Activated naive CD4-positive, alpha-beta T cell treated with anti-CD3 and anti-CD28 coated beads, Interleukin-2, amount 50 U/mL, for 16 hours (primary cell): ENCODE results near the gene PLCG1.
A peak's percentile ranks its signal among the peaks of the same experiment; 100 is the strongest.

ENCODE experiments used
- DNase-seq: peaks from one replicate; pipeline ENCODE4 v3.0.0-alpha.2; 2020

PLCG1 gene

DNA sequence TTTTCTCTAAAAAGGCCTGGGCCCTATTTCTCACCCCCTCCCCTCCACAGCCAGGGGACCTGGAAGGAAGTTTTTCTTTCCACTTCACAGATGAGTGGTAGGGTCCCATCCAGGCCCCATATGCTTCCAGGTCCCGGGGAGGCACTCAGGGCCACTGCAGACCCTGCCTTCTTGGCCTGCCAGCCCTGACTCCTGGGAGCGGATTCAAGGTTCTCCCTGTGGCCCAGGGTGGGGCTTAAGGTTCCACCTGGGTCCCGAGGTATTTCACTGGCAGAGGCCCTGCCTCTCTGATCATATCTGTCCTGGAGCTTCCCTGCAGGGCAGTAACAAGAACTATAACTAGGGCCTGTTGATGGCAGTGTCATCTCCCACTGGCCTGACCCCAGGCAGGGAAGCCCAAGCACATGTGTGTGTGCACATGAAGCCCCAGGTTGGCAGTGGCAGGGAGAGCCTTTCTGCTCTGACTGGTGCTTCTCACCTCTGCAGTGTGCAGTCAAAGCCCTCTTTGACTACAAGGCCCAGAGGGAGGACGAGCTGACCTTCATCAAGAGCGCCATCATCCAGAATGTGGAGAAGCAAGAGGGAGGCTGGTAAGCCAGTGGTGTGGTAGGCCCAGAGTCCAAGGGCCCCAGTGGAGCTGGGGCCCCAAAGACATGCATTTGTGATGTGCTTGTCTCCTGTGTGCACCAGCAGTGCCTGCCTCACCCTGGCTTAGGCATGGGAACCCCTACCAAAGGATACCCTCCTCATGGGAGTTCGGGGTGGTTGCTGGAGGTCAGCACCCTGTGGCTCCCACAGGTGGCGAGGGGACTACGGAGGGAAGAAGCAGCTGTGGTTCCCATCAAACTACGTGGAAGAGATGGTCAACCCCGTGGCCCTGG, 31.2 kb downstream of the PLCG1 start:
- DNase-seq, result no peak

DNA sequence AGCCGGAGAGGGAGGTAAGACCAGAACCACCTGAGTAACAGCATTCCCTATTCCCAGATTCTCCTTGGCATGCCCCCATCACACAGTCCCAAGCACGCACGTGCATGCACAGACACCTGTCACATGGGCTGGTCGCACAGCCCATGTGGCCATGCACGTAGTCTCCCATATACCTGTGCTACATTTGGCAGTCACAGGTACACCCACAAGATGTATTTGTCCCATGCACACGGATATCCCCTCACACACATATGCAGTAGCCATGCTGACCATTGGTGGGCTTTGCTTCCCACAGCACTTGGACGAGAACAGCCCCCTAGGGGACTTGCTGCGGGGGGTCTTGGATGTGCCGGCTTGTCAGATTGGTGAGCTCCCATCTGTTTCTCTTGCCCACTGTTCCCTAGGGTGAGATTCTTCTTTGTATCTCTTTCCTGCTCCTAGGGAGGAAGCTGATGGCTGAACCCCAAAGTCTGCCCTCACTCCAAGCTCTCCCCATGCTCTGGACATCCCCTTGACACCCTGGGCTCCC, 31.9 kb downstream of the PLCG1 start:
- DNase-seq, result peak; percentile 4

DNA sequence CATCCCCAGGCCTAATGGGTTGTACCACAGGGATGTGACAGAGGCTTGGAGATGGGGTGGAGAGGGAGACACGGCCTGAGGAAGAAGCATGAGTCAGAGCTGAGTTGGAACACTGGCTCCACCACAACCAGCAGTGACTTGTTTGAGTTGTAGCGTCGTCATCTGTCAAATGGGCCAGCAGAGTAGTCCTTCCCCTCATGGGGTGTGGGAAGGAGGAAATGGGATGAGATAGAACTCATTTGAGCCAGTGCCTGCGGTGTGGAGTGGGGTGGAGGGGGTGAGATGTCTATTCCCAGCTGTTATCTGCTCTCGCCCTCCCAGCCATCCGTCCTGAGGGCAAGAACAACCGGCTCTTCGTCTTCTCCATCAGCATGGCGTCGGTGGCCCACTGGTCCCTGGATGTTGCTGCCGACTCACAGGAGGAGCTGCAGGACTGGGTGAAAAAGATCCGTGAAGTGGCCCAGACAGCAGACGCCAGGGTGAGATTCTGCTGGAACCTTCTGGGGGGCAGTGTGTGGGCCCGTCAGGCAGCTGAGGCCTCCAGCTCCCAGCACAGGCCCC, 32.5 kb downstream of the PLCG1 start:
- DNase-seq, result peak; percentile 2

DNA sequence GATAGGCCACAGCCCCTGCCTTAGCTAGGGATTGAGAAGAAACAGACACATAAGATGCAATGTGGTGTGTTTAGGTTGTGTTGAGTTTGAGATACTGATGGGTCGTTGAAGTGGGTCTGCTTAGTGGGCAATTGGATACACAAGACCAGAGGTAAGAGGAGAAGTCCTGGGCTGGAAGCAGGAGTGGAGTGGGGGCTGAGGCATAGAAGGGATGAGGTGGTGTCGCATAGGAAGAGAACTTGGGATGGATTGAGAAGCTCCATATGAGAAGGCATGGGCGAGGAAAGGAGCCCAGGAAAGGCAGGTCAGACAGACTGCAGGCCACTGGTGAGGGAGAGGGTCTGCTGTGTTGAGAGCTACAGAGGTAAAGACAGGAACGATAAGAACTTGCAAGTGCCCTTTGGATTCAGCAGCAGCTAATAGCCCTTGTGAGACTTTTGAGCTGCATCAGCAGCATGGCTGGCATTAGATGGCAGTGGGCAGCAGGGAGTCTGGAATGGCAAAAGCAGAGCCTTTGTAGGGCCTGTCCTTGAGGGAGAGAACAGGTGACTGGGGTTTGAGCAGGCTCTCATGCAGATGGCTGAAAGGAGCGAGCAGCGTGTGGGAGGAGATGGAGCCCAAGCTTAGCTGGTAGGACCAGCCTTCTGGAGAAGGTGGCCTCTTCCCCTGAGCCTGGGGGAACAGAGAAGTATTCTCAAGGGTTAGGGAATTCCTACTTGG, 33.2 kb downstream of the PLCG1 start:
- DNase-seq, result peak; percentile 4

DNA sequence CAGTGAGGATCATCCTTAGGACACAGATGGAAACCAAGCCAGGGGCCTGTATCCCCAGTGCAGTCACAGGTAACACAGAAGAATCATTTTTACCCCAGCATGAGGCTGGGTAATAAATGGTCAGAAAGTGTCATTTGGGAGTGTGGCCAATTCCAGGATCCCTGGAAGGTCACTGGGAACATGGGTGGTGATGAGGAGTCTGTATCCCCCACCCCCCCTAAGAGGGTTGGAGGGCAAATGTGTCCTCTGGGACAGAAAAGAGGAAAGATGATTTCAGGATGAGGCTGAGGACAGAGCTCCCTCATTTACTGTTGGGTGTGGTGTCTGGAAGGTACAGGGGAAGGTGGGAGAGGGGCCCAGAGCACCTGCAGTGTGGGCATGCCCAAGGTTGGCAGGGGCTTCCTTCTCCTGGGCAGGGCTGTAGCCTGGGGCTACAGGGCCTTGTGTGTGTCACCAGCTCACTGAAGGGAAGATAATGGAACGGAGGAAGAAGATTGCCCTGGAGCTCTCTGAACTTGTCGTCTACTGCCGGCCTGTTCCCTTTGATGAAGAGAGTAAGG, 34.5 kb downstream of the PLCG1 start:
- peak; percentile 4 for DNase-seq

DNA sequence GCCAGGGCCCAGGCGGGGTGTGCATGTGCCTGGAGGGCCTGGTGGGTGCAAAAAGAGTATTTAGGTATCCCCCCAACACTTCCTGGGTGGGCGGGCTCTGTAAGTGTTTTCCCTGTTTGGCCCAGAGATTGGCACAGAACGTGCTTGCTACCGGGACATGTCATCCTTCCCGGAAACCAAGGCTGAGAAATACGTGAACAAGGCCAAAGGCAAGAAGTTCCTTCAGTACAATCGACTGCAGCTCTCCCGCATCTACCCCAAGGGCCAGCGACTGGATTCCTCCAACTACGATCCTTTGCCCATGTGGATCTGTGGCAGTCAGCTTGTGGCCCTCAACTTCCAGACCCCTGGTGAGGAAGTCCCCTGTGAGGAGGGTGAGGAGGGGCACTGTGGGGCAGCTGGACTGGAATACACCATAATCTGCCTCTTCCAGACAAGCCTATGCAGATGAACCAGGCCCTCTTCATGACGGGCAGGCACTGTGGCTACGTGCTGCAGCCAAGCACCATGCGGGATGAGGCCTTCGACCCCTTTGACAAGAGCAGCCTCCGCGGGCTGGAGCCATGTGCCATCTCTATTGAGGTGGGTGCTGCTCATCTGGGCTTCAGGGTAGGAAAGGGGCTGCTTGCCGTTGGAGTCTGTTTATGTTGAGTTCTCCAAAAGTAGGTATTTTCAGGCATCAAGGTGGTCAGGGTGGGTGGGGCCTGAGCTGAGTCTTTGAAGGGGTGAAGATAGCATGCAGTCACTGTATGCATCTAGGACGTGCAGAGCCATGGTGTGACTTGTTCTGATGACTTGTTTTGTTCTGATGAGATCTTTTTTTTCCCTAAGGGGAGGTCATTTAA, 35.2 kb downstream of the PLCG1 start:
- peak; percentile 4 for DNase-seq

DNA sequence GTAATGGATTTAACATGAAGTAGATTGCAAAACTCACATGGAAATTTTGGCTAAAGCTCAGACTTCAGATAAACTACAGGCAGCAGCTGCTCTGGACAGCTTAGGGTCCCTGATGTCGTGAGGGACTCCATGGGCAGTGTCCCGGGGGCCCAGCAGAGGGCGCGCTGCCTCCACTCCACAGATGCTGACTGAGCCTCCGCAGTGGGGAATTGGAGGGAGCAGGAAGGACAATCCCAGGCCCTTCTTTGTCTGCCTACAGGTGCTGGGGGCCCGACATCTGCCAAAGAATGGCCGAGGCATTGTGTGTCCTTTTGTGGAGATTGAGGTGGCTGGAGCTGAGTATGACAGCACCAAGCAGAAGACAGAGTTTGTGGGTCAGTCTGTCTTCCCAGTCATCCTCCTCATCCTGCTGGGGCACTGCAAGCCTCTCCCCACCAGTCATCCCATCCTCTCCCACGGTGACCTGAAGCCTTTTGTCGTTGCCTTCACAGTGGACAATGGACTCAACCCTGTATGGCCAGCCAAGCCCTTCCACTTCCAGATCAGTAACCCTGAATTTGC, 35.9 kb downstream of the PLCG1 start:
- DNase-seq, result peak; percentile 69

DNA sequence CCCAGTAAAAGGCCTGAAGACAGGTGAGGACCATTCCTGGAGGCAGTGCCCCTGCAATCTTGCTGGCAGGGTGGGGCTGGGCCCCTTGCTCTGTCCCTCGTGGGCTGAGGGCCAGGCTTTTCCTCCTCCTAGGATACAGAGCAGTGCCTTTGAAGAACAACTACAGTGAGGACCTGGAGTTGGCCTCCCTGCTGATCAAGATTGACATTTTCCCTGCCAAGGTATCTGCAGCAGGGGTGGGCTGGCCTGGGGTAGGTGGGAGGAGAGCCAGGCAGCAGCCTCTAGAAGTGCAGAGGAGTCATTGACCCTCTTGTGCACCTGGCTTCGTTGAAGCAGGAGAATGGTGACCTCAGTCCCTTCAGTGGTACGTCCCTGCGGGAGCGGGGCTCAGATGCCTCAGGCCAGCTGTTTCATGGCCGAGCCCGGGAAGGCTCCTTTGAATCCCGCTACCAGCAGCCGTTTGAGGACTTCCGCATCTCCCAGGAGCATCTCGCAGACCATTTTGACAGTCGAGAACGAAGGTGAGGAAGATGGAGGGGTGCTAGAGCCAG, 36.5 kb downstream of the PLCG1 start:
- DNase-seq, result no peak

DNA sequence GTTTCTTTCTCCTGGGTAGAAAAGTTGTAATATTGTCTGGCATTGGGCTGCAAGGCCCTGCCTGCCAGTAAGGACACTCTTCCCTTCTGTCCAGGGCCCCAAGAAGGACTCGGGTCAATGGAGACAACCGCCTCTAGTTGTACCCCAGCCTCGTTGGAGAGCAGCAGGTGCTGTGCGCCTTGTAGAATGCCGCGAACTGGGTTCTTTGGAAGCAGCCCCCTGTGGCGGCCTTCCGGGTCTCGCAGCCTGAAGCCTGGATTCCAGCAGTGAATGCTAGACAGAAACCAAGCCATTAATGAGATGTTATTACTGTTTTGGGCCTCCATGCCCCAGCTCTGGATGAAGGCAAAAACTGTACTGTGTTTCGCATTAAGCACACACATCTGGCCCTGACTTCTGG, 37.0 kb downstream of the PLCG1 start:
- DNase-seq, result peak; percentile 6

DNA sequence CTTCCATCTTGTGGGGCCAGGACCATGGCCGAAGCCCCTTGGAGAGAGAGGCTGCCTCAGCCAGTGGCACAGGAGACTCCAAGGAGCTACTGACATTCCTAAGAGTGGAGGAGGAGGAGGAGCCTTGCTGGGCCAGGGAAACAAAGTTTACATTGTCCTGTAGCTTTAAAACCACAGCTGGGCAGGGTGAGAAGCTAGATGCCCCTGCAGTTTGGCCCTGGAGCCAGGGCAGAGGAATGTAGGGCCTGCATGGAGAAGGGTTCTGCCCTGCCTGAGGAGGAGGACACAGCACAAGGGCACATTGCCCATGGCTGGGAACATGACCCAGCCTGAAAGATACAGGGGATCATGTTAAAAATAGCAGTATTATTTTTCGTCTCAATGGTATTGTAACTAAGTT, 37.4 kb downstream of the PLCG1 start:
- DNase-seq, result peak; percentile 3

DNA sequence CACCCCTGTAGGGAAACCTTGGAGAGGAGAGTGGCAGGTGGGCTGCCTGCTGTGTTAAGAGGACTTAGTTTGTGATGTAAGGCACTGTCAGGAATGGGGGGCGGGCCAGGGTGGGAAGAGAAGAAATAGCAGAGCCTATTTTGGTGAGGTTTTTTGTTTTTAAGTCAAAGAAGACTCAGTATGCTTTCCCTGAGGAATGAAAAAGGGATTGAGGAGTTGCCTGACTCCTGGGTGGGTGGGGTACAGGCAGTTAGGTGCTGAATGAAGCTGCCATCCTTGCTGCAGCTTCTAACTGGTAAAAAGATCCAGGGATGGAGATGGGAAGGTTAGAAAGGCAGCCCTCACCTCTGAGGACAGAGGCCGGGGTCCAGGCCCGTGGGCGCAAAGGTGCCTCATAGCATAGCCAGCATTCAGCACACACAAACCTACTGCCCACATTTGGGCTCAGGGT, 37.9 kb downstream of the PLCG1 start:
- DNase-seq, result no peak

DNA sequence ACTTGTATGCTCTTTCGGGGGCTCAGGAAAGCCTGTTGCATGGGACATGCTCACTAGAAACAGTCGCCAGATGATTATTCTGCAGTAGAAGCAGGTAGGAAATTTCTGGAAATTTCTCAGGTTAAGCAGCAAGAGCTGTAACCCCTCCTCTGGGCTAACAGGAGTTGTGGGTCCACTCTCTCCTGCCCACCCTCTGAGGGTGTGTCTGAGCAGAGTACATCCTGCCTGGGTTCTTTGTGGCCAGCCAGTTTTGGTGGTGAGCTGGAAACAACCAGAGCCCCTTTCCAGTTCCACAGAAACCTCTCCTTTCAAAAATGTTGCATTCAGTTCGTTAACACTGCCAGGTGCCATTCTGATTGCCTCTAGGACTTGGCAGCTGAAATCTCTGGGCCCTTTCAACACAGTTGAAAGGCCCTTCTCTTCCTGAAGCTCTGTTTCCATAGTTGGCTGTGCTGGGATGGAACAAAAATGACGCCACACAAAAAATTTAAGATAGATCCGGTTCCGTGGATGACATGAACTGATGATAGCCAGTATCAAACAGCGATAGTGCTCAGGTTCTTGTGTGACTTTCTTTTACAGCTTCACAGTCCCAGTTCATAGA, 38.5 kb downstream of the PLCG1 start:
- no peak for DNase-seq

DNA sequence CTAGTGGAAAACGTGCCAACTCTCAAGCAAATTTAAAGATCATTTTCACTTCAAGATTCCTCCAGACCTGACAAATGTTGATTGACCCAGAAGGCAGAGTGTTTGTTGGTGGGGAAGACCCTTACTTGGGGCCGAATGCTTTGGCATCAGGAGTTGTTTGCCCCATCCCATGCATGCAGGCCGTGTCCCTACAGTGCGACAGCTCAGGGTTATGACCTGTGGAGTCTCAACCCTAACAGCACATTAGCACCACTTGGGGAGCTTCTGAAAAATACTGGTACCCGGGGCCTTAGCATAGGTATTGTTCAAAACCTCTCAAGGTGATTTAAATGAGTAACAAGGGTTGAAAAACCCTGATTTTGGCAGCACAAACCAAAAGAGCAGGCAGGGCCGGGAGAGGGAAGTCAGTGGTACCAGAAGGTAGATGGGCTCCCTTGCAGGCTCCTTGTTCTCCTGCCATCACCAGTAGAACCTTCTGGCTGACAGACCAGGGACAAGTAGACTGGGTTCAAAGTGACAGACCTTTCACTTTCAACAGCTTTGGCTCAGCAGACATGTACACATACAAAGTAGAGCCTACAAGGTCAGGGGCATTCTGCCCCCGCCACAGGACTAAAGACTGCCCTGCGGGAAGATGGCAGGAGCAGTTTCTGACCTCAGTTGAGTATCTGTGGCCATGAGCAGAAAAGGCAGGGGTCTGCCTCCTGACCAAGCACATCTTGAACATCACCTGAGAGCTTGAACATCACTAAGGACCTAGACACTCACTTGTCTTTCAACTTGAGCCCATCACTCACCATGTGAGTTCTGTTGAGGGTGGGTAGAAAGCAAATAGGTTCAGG, 39.6 kb downstream of the PLCG1 start:
- no peak for DNase-seq

DNA sequence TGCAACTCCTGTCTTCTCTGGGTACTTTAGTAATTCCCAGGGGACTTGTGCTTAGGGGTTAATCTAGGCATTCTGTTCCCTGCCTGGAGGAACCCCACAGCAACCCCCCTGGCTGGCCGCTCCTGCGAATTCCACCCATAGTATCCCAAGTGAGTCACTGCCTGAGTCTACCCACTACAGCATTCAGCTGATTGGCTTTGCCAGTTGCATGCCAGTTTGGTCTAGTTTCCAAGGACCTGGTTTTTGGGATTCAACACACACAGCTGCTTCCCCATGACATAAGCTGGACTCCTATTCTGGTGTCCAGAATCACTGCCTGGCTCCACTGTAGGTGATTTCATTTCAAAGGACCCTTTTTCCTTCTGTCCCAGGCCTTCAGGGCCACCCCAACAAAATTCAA, 40.3 kb downstream of the PLCG1 start:
- no peak for DNase-seq

DNA sequence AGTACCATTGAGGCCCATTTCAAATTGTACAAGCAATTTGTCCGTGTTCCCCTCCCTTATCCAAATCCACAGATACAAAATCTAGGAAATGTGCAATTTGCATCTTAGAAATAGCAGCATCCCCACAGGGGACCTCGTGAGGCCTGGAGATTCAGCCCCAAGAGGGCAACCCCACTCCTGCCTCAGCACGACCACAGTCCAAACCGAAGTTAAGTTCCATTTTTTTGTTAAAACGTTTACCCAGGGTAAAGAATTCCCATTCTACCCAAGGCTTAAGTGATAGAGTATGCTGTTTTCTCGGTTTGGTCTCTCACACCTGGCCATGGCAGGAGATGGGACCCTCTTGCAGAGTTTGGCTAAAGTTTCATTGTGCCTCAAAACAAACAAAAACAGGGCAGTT, 41.2 kb downstream of the PLCG1 start:
- DNase-seq, result no peak

DNA sequence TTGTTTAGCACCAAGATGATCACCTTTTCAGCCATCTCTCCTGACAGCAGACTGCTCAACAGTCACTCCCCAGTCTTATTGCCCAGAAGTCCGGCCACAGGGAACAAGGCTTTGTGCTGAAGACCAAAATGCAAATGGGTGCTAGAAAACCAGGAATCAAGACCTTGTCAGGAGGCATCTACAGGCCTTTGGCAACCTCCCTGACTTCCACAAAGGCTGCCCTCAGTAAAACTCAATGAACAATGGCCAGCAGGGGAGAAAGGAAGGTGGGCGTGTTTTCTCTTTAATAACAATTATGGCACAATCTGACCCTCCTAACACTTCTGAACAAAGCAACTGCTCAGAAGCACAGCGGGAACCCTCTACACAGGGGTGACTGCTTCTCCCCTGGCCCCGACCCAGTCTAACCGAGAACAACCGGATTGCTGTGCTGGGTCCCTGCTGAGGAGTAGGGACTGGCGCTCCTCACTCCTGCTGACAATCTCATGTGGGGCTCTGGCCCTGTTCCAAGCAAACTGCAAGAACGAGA, 41.6 kb downstream of the PLCG1 start:
- DNase-seq, result no peak

DNA sequence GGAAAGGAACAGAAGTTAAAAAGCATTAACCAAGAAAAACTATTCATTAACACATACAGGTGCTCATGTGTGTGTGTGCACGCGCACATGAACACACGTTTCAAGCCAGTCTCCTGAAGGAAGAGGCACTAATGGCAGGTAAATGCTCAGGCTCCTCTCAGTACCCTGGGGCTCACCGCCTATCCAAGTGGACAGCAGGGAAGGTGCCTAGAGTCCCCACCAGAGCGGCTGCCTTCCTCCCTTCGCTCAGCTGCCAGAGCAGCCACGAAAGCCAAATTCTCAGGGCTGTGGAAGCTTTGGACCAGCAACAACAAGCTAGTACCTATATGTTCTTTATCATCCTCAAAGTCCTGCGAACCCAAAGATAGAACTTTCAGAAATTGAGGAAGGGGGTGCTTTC, 42.6 kb downstream of the PLCG1 start:
- DNase-seq, result no peak

DNA sequence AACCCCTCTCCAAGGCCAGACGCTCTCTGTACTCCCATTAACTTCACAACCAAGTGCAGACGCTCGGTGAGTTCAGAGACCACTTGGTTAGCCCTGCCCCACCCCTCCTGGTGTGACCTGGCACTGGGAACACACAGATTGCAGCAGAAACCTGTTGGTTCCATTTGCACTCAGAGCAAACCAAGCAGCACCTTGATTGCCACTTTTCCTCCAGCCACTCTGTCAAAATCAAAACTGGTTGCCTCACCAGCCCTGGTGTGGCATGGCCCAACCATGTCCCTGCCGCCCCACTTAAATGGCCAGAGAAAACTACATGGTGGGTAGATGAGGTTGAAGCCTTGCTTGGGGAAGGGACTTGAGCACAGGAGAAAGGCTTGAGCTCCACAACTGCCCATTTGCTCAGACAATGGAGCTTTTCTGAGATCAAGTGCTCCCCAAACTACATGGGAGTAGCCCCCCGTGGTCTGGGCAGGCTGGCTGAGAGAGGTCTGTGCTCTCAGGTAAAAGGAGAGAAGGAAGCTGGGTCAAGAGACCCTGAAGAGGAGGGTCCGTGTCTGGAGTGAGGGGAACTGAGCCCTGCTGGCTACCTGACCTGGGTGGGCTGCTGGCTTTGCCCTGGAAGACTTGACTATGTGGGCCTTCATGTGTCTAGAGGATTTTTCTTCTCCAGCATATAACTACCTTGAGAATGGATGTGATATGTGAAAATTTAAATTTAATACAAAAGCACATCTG, 43.4 kb downstream of the PLCG1 start:
- DNase-seq, result no peak

DNA sequence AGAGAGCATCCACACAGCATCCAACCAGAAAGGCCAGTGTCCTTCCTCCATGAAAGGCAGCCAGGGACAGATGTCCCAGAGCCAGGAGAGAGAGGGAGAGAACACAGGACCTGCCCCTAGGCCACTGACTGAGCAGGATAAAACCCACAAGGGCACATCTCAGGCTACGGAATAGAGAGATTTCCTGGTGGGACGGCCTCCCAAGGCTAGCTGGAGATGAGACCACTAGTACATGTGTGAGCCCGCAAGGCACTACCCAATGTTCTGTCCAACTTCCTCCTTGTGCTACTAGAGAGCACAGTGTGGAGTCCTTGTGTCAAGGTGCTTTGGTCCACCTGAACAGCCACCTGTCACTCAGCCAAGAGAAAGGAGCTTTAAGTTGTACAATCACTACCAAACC, 44.2 kb downstream of the PLCG1 start:
- DNase-seq, result no peak
